HG03139 (cell line): ENCODE results near the gene ATAD1.
"Not testable (repeated sequence)": the region's sequence is repeated elsewhere in the genome, so short reads cannot be mapped to it uniquely, and the experiment has no call there.

ENCODE experiments used
- ATAC-seq: cut with Tn5 transposase; IDR thresholded peaks from one replicate; pipeline ENCODE4 v1.9.1; 2021; ENCODE audit not compliant: unreplicated experiment

The ATAD1 gene

GRCh38 chr10:87804939-87805569 is 13.0 kb downstream of the ATAD1 start:
- ATAC-seq: no peak

- no peak for ATAC-seq
Observed at GRCh38 chr10:87803831-87804230, 14.2 kb downstream of the ATAD1 start.

GRCh38 chr10:87803328-87803727 is 14.7 kb downstream of the ATAD1 start:
- no peak for ATAC-seq

GRCh38 chr10:87801813-87802435 is 16.1 kb downstream of the ATAD1 start:
- ATAC-seq: not testable (repeated sequence)

- no peak for ATAC-seq
Observed at GRCh38 chr10:87799860-87800259, 18.2 kb downstream of the ATAD1 start.

- ATAC-seq: no peak
Observed at GRCh38 chr10:87798082-87798481, 19.9 kb downstream of the ATAD1 start.

GRCh38 chr10:87794285-87794684 is 23.7 kb downstream of the ATAD1 start:
- no peak for ATAC-seq

GRCh38 chr10:87790185-87790584 is 27.8 kb downstream of the ATAD1 start:
- ATAC-seq: no peak

- ATAC-seq: no peak
Observed at GRCh38 chr10:87786421-87786820, 31.6 kb downstream of the ATAD1 start.

- no peak for ATAC-seq
Observed at GRCh38 chr10:87782721-87783120, 35.3 kb downstream of the ATAD1 start.

- ATAC-seq: no peak
Observed at GRCh38 chr10:87781545-87781944, 36.5 kb downstream of the ATAD1 start.

GRCh38 chr10:87776328-87776727 is 41.7 kb downstream of the ATAD1 start:
- ATAC-seq: no peak

GRCh38 chr10:87775766-87776165 is 42.3 kb downstream of the ATAD1 start:
- ATAC-seq: no peak

- ATAC-seq: no peak
Observed at GRCh38 chr10:87771871-87772500, 46.0 kb downstream of the ATAD1 start.

- no peak for ATAC-seq
Observed at GRCh38 chr10:87767253-87767652, 50.8 kb downstream of the ATAD1 start.

GRCh38 chr10:87765666-87766376 is 52.2 kb downstream of the ATAD1 start:
- no peak for ATAC-seq

GRCh38 chr10:87764072-87764934 is 53.7 kb downstream of the ATAD1 start:
- ATAC-seq: no peak

- ATAC-seq: no peak
Observed at GRCh38 chr10:87763086-87763861, 54.8 kb downstream of the ATAD1 start.

GRCh38 chr10:87761892-87762291 is 56.1 kb downstream of the ATAD1 start:
- no peak for ATAC-seq

- no peak for ATAC-seq
Observed at GRCh38 chr10:87761153-87761552, 56.9 kb downstream of the ATAD1 start.
